Stimulated activated naive CD8-positive, alpha-beta T cell treated with anti-CD3 and anti-CD28 coated beads, Interleukin-15, Interleukin-2, amounts not matched to agents 100 U/mL and 50 U/mL, for 24 hours (primary cell): ENCODE measurements around the gene ZNF426.
"Not testable (repeated sequence)": the region's sequence is repeated elsewhere in the genome, so short reads cannot be mapped to it uniquely, and the experiment has no call there.

Experiments used
- ATAC-seq: fragments of 150-1000 bp; cut with Tn5 transposase; one replicate; pipeline ENCODE4 v1.10.0; 2021
- DNase-seq: peaks from one replicate; pipeline ENCODE4 v3.0.0; 2021

ZNF426 gene

DNA sequence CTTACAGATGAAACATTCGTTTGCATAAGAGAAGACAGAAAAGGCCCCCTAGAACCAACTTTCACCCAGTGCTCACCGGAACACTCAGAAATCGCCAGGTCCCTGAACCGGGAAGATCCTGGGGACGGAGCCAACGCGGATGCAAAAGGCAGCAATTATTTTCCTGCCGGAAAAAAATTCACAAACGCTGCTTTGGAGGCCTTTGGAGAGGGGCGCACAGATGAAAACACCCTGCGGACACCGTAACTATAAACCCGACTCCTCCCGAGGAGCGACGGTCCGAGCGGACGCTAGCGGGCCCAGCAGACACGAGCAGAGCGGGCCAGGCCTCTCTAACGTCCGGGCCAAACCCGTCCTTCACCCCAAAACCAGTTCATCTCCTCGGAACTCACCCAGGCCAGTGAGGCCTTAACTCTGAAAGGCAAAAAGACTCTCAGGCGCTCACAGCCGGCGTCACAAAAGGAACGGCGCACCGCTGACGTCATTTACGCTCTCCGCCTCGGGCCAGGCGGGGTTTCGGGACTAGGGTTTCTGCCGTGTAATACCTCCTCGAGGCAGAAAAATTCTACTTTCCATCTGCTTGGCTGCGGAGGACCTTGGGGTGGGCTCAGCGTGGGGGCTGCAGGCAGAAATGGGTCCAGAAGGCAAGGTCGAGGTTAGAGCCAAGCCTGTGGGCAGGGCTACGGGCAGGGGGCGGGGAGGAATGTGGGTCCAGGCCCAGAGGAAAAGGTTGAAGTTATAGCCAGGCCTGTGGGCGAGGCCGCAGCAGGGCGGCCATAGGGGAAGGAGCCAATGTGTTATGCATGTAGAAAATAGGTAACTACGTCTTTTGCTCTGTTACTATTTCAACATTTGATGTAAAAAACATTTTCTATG lies at the start of gene ZNF426:
ZNF426 (minus strand) TSS at position 463 of the 876 bp plus-strand sequence. CDS start 2,413 bp downstream, outside the sequence.
- DNase-seq (peak; percentile 88), ATAC-seq (peak; percentile 92)

DNA sequence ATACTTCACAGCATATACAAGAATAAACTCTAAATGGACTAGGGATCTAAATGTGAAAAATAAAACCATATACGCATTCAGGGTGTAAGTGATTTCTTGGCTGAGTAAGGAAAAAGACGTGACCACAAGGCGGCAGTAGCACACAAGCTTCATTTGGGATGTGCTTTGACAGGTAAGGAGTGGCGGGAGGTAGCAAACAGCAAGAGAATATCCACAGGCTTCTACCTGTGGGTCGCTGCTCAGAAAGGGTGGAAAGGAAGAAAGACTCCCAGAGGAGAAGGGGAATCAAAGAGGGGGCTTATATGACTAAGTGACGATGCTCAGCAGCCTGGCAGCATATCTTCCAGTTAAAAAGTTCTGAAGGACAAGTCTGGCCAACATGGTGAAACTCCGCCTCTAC lies 48.3 kb upstream of the ZNF426 start:
- DNase-seq = peak; percentile 79
- ATAC-seq = no peak

DNA sequence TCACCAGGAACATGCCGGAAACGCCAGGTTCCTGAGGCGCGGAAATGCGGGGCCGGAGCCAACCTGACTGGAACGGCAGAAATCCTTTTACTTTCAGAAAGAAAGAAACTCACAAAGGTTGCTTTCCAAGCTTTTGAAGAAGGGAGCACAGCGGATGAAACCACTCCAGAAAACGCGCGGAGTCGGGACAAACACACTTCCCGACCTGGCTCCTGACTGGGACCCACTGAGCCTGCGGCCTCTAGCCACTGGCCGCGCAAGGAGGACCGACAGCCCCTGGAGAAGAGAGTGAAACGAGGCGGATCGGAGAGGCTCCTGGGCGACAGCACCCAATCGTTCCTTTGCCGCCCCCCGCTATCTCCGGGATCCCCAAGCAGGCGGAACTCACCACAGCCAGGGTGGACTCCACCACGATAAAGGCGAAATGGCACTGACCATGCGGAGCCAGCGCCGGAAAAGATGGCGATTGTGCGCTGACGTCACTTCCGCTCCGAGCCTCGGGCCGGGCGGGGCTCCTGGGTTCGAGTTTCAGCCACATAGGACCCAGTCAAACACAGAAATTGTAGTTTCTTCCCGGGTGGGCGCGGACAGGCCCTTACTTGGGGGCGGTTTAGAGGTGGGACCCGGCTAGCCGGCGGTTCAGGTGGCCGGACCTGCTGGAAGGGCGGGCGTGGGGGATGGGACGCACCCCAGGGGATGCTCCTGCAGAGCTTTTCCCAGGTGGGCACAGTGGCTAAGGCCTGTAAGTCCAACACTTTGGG lies 45.8 kb upstream of the ZNF426 start, which contains the start of gene ZNF121:
ZNF121 (minus strand) TSS at position 432 of the 761 bp plus-strand sequence. CDS start 16,407 bp downstream, outside the sequence.
- DNase-seq = peak; percentile 91
- peak; percentile 89 for ATAC-seq

DNA sequence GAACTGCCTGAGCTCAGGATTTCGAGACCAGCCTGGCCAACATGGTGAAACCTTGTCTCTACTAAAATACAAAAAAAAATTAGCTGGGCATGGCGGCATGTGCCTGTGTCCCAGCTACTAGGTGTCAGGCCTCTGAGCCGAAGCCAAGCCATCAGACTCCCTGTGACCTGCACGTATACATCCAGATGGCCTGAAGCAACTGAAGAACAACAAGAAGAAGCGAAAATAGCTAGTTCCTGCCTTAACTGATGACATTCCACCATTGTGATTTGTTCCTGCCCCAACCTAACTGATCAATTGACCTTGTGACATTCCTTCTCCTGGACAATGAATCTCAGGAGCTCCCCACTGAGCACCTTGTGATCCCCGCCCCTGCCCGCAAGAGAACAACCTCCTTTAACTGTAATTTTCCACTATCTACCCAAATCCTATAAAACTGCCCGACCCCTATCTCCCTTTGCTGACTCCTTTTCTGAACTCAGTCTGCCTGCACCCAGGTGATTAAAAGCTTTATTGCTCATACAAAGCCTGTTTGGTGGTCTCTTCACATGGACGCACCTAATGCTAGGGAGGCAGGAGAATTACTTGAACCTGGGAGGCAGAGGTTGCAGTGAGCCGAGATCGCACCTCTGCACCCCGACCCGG lies 43.8 kb upstream of the ZNF426 start:
- not testable (repeated sequence) for DNase-seq

DNA sequence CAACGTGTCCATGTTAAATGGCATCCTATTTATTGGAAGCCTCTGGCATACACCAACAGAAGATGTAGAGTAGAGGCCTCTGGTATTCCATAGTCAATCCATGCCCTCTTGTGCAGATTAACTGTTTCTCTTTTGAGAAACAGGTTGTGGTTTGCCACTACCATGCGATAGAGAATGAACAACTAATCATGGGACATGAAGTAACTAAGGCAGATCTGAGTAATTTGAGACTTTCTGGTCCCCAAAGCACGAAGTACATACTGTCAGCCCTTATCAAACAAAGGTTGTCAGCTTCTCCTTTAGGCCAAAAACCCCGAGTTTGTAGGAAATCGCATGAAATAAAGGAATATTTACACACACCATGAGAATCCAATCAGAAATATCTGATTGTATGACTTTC lies 42.3 kb upstream of the ZNF426 start:
- ATAC-seq = peak; percentile 17

More for the DNA sequence above, 43.8 kb upstream of the ZNF426 start:
- not testable (repeated sequence) for ATAC-seq

DNA sequence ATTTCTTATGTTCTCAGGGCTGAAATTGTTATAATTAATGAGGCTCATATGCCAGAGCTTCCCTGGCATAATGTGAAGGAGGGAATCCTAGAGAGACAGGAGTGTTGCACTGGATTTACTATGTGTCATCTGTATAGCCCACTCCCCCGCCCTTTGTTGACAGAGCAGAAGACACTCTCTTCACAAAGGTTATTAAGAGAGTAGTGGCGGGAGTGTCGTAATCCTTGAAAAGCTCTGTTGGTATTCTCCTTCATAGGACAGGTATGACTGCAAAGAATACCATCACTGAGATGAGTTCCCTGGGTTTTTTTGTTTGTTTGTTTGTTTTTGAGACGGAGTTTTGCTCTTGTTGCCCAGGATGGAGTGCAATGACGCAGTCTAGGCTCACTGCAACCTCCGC lies 31.8 kb upstream of the ZNF426 start:
- DNase-seq (no peak), ATAC-seq (no peak)

More for the DNA sequence above, 42.3 kb upstream of the ZNF426 start:
- DNase-seq = no peak

DNA sequence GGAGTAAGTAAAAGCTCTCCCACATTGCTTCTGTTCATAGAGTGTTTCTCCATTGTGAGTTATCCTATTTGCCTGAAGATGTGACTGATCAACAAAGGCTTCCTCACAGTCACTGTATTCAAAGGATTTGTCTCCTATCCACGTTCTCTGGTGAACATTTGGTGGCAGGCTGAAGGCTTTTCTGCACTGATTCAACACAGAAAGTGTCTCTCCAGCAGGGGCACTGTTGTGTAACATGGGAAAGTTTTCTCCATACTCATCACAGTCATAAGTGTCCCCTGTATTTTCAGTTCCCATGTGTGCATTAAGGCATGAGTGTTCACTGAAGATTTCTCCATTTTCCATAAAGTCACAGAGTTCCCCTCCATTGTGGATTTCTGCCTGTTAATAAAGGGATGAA lies 28.3 kb upstream of the ZNF426 start:
- DNase-seq = no peak
- no peak for ATAC-seq

DNA sequence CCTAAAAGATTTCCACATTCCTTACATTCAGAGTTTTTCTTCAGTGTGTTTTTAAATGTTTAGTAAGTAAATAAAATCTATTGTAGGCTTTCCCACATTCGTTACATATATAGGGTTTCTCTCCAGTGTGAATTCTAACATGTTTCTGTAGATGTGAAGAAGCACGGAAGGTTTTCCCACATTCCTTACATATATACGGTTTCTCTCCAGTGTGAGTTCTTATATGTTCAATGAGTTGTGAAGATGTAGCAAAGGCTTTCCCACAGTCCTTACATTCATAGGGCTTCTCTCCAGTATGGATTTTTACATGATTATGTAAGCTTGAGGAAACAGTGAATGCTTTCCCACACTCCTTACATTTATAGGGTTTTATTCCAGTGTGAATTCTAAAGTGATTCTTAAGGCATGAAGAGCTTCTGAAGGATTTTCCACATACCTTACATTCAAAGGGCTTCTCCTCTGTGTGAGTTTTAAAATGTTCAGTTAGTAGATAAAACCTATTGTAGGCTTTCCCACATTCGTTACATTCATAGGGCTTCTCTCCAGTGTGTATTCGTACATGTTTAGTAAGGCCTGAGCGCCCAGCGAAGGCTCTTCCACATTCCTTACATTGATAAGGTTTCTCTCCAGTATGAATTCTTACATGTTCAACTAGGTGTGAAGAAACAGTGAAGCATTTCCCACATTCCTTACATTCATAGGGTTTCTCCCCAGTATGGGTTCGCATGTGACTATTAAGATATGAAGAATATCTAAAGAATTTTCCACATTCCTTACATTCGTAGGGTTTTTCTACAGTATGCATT lies 27.7 kb upstream of the ZNF426 start:
- ATAC-seq (no peak), DNase-seq (no peak)

DNA sequence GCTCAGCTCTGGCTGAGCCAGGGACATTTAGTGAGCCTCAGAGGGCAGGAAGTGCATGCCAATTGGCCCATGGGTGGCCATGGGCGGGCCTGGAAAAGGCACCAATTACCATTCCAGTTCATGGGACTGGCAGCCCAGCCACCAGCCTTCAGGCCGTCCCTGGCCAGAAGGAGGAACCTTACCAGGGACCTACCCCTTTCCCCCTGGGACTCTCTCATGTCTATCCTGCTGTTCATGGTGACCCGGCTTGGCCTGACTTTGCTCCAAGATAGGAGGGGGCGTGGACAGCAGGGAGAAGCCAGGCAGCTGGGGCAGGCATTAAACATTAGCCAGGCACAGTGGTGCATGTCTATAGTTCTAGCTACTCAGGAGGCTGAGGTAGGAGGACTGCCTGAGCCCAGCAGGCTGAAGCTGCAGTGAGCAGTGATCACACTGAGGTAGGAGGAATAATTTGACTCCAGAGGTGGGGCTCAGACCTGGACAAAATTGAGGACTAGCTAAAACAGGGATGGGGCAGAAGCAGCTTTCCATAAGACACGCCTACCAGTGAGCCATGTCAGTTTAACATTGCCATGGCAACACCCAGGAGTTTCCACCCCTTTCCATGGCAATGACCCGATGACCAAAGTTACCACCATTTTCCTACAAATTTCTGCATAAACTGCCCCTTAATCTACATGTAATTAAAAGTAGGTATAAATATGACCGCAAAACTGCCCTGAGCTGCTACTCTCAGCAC lies 14.3 kb upstream of the ZNF426 start:
- DNase-seq (no peak), ATAC-seq (no peak)

DNA sequence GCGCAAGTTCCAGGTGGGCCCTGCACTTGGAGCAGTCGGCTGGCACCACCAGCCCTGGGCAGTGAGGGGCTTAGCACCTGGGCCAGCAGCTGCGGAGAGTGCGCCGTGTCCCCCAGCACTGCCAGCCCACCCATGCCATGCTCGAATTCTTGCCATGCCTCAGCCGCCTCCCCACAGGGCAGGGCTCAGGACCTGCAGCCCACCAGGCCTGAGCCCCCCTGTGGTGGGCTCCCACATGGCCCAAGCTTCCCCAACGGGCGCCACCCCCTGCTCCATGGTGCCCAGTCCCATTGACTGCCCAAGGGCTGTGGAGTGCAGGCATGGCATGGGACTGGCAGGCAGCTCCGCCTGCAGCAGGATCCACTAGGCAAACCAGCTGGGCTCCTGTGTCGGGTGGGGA lies 9.4 kb upstream of the ZNF426 start:
- DNase-seq (no peak), ATAC-seq (no peak)

DNA sequence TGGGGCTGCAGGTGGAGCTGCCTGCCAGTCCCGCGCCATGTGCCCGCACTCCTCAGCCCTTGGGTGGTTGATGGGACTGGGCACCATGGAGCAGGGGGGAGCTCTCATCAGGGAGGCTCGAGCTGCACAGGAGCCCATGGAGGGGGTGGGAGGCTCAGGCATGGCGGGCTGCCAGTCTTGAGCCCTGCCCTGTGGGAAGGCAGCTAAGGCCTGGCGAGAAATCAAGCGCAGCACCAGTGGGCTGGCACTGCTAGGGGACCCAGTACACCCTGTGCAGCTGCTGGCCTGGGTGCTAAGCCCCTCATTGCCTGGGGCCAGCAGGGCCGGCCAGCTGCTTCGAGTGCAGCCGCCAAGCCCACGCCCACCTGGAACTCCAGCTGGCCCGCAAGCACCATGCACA lies 2.8 kb upstream of the ZNF426 start:
- not testable (repeated sequence) for ATAC-seq, DNase-seq

DNA sequence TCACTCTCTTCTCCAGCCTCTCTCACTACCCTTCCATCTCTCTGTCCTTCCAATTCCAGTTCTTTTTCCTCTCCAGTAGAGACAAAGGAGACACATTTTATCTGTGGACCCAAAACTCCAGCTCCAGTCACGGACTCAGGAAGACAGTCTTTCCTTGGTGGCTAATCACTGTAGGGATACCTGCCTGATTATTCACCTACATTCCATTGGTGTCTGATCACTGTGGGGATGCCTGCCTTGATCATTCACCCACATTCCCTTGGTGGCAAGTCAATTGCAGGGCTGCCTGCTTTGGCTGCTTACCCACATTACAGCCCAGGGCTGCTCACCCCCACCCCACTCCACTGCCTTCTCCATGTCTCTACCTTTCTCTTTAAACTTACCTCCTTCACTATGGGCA lies 1.5 kb upstream of the ZNF426 start:
- DNase-seq = not testable (repeated sequence)

DNA sequence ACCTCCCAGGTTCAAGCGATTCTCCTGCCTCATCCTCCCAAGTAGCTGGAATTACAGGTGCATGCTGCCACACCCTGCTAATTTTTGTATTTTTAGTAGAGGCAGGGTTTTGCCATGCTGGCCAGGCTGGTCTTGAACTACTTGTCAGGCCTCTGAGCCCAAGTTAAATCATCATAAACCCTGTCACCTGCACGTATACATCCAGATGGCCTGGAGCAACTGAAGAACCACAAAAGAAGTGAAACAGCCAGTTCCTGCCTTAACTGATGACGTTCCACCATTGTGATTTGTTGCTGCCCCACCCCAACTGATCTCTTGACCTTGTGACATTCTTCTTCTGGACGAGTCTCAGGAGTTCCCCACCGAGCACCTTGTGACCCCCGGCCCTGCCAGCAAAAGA lies 756 bp upstream of the ZNF426 start:
- not testable (repeated sequence) for ATAC-seq, DNase-seq

More for the DNA sequence above, 1.5 kb upstream of the ZNF426 start:
- not testable (repeated sequence) for ATAC-seq

DNA sequence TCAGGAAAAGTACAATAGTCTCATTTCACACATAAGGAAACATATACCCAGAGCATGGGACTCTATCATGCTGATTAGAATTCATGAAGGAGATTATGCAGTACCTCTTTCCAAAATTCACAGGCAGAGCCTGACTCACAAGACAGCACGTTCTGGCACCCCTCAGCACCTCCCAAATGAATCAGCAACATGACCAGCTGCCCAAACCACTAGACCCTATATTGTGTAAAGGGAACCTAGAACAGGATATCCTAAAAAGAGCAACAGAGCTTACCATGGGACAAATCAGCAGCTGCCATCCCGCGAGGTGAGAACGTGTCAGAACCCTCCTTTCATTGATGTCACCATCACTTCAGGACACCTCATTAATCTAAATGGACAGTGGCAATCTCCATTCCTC lies 2.5 kb downstream of the ZNF426 start:
- no peak for ATAC-seq

DNA sequence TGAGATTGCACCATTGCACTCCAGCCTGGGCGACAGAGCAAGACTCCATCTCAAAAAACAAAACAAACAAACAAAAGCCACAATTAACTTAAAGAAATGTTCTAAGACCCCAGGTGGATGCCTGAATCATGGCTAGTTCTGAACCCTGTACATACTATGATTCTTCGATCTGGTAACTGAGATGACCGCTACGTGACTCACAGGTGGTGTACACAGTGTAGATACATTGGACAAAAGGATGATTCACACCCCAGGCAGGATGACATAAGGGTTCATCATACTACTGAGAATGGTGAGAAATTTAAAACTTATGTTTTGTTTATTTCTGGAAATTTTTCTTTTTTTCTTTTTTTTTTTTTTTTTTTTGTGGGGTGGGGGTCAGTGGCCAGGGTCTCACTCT lies 6.5 kb downstream of the ZNF426 start:
- DNase-seq = no peak

More for the DNA sequence above, 2.5 kb downstream of the ZNF426 start:
- DNase-seq = no peak

DNA sequence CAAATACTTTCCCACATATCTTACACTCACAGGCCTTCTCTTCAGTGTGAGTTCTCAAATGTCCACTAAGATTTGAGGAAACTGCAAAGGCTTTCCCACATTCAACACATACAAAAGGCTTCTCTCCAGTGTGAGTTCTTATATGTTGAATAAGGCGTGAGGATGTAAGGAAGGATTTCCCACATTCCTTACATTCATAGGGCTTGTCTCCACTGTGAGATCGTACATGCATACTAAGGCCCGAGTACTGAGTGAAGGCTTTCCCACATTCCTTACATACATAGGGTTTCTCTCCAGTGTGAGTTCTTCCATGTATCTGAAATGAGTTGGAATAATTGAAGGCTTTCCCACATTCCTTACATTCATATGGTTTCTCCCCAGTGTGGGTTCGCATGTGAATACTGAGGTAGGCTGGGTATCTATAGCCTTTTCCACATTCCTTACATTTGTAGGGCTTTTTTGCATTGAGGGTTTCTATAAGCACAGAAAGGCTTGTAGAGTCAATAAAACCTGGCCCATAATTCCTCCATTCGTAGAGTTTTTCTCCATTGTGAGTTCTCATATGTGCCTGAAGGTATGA lies 9.6 kb downstream of the ZNF426 start:
- DNase-seq = no peak
- ATAC-seq = no peak

More for the DNA sequence above, 6.5 kb downstream of the ZNF426 start:
- peak; percentile 32 for ATAC-seq

DNA sequence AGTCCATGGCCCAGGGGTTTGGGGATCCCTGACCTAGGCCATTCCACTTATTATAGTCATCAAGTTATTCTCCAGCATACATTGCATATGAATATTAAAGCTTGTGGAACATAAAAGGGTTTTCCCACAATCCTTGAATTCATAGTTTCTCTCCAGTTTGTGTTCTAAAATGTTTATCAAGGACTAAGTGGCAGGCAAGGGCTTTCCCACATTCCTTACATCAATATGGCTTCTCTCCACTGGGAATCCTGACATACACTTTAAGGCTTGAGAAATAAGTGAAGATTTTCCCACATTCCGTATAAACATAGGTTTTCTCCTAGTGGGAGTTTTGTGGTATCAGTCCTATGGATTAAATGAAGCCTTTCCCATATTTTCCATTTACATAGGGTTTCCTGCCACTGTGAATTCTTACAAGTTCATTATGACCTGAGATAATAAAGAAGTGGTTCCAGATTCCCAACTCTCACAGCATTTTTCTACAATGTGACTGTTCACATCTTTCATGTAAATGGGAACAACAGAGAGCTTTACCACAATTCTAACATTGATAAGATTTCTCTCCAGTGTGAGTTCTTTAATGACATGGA lies 14.5 kb downstream of the ZNF426 start:
- no peak for DNase-seq

DNA sequence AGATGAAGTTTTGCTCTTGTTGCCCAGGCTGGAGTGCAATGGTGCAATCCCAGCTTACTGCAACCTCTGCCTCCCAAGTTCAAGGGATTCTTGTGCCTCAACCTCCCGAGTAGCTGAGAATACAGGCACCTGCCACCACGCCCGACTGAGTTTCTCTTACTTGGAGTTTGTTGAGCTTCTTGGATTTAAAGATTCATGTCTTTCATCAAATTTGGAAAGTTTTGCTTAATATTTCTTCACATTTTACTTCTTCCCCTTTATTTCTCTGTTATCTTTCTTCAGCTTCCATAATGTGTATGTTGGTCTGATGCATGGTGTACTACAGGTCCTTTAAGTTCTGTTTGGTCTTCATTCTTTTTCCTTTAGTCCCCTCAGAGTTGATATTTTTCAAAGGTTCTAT lies 31.2 kb downstream of the ZNF426 start:
- ATAC-seq = no peak
- DNase-seq = no peak

More for the DNA sequence above, 14.5 kb downstream of the ZNF426 start:
- ATAC-seq = no peak

DNA sequence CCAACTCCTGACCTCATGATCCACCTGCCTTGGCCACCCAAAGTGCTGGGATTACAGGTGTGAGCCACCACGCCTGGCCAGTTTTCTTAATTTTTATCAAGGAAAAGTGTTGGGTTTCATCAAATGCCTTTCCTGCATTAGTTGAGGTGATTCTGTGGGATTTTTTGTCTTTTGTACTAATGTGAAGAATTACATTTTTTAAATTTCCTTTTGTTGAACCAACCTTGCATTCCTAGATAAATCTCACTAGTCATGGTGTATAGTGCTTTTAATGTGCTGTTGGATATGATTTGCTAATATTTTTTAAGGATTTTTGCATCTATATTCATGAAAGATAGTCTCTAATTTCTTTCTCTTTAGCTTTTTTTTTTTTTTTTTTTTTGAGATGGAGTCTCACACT lies 37.6 kb downstream of the ZNF426 start:
- DNase-seq = no peak
- no peak for ATAC-seq
